HG02678 (cell line): Measurements from ENCODE around the gene KIR3DL2.
"Not testable (repeated sequence)": the region's sequence is repeated elsewhere in the genome, so short reads cannot be mapped to it uniquely, and the experiment has no call there.

Experiments used
- ATAC-seq: cut with Tn5 transposase; IDR thresholded peaks from one replicate; pipeline ENCODE4 v1.9.1; 2021; ENCODE audit warnings: mild to moderate bottlenecking, moderate library complexity; ENCODE audit not compliant: unreplicated experiment

Gene KIR3DL2

GRCh38 chr19:54863459-54863858 lies 13.2 kb downstream of the KIR3DL2 start:
- ATAC-seq = not testable (repeated sequence)

DNA sequence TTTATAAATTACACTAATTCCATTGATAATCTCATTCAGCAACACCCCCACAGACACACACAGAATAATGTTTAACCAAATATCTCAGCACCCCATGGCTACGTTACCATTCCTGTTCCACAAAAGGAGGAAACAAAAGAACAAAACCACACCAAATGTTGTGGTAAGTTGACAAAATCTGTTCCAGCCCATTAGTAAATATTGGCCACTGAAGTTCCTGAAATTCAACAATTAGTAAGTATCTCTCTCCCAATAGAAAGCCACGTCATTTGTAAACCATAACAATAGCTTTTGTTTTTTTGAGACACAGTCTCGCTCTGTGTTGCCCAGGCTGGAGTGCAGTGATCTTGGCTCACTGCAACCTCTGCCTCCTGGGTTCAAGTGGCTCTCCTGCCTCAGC lies 21.5 kb downstream of the KIR3DL2 start:
- no peak for ATAC-seq

DNA sequence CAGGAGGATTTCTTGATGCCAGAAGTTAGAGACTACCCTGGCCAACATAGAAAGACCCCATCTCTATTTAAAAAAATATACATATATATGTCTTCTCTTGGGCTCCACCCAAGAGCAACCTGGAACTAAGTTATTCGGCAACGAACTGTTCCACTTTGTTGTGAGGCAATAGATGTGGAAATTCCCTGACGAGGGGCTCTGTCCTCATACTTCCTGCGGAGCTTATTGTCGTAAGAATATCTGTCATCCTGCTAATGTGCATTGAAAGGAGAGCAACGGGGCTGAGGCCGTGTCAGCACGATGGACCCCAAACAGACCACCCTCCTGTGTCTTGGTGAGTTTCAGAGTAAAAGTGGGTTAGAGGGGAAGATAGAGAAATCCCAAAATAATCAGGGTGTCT lies 23.7 kb downstream of the KIR3DL2 start, which contains the start of gene FCAR:
Gene FCAR (plus strand): TSS at position 246 of the 400 bp plus-strand sequence. CDS start 55 bp downstream, at position 301.
- ATAC-seq = no peak

DNA sequence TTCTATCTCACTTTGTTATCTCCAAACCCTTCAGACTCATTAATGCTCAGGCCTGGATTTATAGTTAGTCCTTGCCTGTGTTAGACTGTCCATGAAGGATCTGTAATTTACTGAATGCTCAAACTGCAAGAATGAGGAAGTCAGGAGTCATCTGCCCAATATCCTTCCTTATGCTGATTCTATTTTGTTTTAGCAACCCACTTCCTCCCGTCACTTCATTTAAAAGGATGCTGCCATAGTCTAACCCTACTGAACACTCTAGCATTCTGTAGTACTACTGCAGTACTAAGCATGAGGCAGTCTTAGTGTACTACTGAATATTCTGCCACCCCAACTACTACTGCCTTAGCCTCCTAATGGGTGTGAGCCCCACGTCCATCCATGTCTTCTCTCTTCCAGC lies 25.3 kb downstream of the KIR3DL2 start:
- ATAC-seq = no peak

DNA sequence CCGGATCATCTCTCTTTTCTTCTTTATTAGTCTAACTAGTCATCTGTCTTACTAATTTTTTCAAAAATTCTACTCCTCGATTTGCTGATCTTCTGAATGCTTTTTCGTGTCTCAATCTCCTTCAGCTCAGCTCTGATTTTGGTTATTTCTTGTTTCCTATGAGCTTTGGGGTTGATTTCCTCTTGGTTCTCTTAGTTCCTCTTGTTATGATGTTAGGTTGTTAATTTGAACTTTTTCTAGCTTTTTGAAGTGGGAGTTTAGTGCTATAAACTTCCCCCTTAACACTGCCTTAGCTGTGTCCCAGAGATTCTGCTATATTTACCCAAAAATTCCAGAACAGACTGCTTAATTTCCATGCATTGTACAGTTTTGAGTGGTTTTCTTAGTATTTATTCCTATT lies 27.2 kb downstream of the KIR3DL2 start:
- no peak for ATAC-seq

- ATAC-seq = no peak
These were observed 31.6 kb downstream of the KIR3DL2 start for GRCh38 chr19:54881884-54882283.

GRCh38 chr19:54882758-54883157 lies 32.5 kb downstream of the KIR3DL2 start:
- ATAC-seq = no peak

DNA sequence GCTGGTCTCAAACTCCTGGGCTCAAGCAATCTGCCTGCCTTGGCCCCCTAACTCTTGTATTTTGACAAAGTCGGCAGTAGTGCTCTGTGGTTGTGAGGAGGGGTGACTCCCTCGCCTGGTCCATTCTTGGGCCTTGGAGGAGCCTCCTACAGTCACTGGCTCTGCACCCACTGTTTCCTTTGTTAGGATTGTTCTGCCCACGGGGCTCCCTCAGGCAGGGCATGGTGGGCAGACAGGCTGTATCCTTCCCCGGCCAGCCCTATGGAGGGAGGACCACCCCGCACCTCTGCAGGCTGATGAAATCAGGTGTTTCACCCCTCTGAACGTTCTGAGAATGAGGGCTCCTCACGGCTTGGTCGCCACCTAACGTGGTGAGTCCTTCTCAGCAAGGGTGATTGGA lies 33.0 kb downstream of the KIR3DL2 start:
- no peak for ATAC-seq

DNA sequence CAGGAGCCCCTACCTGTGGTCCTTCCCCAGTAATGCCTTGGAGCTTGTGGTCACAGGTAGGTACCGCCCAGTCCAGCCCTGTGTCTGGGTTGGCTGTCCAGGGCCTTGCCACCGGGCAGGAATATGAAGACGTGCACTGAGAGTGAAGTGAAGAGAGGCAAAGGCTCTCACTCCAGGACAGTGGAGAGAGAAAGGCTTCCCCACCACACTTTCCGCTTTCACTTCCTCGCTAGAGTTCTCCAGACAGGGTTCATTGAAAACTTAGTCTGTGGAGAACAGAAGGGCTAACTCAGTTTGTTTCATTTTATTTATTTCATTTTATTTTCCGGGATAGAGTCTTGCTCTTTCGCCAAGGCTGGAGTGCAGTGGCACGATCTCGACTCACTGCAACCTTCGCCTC lies 38.0 kb downstream of the KIR3DL2 start:
- ATAC-seq = no peak

DNA sequence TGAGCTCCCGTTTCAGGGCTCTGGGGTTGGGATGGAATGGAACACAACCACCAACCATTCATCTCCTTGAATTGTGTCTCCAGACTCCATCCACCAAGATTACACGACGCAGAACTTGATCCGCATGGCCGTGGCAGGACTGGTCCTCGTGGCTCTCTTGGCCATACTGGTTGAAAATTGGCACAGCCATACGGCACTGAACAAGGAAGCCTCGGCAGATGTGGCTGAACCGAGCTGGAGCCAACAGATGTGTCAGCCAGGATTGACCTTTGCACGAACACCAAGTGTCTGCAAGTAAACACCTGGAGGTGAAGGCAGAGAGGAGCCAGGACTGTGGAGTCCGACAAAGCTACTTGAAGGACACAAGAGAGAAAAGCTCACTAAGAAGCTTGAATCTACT lies 39.3 kb downstream of the KIR3DL2 start:
- ATAC-seq = no peak

- no peak for ATAC-seq
These were observed 43.2 kb downstream of the KIR3DL2 start for GRCh38 chr19:54893406-54893805.

GRCh38 chr19:54894106-54894505 lies 43.9 kb downstream of the KIR3DL2 start:
- not testable (repeated sequence) for ATAC-seq

GRCh38 chr19:54896036-54896435 lies 45.8 kb downstream of the KIR3DL2 start:
- no peak for ATAC-seq

DNA sequence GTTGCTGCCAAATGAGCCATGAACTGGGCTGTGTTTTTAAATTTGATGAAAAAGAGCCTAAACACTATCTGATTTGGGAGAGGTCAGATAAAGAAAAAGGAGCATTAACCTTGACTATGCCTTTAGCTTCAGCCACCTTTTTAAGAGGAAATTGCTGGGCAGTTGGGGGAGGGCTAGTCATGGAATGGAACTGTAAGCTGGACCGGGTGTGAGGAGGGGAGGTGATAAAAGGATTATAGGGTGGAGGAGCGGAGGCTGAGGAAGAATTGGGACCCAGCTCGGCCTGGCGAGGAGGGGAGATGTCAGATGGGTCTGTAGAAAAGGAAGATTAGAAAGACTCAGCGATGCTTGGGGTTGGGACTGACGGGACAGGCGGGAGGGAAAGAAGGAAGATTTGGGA lies 48.4 kb downstream of the KIR3DL2 start:
- not testable (repeated sequence) for ATAC-seq

- not testable (repeated sequence) for ATAC-seq
These were observed 49.4 kb downstream of the KIR3DL2 start for GRCh38 chr19:54899646-54900045.

GRCh38 chr19:54901153-54901552 lies 50.9 kb downstream of the KIR3DL2 start:
- not testable (repeated sequence) for ATAC-seq

DNA sequence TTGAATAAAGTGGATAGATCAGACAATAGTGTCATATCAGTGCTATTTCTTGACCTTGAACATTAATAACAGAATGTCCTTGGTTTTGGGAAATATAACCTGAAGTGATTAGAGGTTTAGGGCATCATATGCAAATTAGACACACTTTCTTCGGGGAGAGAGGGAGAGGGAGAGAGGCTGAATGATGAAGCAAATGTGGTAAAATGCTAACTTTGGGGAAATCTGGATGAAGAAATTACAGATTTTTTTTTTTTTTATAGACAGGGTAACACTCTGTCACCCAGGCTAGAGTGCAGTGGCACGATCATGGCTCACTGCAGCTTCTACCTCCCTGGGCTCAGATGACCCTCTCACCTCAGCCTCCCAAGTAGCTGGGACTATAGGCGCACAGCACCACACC lies 51.8 kb downstream of the KIR3DL2 start:
- ATAC-seq = no peak

GRCh38 chr19:54903303-54903702 lies 53.1 kb downstream of the KIR3DL2 start:
- no peak for ATAC-seq

DNA sequence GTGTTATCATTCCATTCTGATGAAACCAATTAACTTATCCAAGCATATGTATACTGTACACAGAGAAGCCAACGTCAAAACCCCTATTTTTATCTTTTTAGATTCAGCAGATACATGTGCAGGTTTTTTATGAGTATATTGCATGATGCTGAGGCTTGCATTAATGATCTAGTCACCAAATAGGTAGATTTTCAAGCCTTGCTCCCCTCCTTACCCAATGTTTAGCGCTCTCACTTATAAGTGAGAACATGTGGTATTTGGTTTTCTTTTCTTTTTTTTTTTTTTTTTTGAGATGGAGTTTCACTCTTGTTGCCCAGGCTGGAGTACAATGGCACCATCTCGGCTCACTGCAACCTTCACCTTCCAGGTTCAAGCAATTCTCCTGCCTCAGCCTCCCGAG lies 54.0 kb downstream of the KIR3DL2 start:
- ATAC-seq = not testable (repeated sequence)

- no peak for ATAC-seq
These were observed 55.2 kb downstream of the KIR3DL2 start for GRCh38 chr19:54905421-54905802.

GRCh38 chr19:54905803-54906511 lies 55.7 kb downstream of the KIR3DL2 start, which contains the start of gene NCR1:
NCR1 (plus strand) TSS chr19:54906148; CDS start chr19:54906188, 40 bp downstream.
- no peak for ATAC-seq

GRCh38 chr19:54906819-54907218 lies 56.6 kb downstream of the KIR3DL2 start:
- ATAC-seq = no peak

- ATAC-seq = not testable (repeated sequence)
These were observed 57.7 kb downstream of the KIR3DL2 start for GRCh38 chr19:54907899-54908298.
